H9 (cell line): ENCODE results near the gene TFAP2A. TPM values are rescaled to one million over a fixed set of nuclear protein-coding genes. Genes with fewer than 3 reads are reported as not detected.

Experiments
- DNase-seq: peaks from one replicate; pipeline ENCODE4 v3.0.0-alpha.2; 2017
- H2AFZ ChIP-seq: one replicate; pipeline ENCODE4 v1.6.1; 2013; ENCODE audit warnings: mild to moderate bottlenecking, low read length, control low read depth, moderate library complexity
- H2AK5ac ChIP-seq: 2 replicates; pipeline ENCODE4 v1.6.1; 2013; ENCODE audit warnings: low read length, control low read depth, mixed read lengths; ENCODE audit not compliant: insufficient read length
- H2BK120ac ChIP-seq: one replicate; pipeline ENCODE4 v1.6.1; 2013; ENCODE audit warnings: low read depth, mild to moderate bottlenecking, low read length, control low read depth, inconsistent platforms; ENCODE audit not compliant: poor library complexity, severe bottlenecking
- H2BK12ac ChIP-seq: 2 replicates; pipeline ENCODE4 v1.6.1; 2013; ENCODE audit warnings: low read length, control low read depth, mixed read lengths, low read depth; ENCODE audit not compliant: insufficient read length
- H2BK15ac ChIP-seq: 2 replicates; pipeline ENCODE4 v1.6.1; 2013; ENCODE audit warnings: low read depth, low read length, control low read depth
- H2BK20ac ChIP-seq: one replicate; pipeline ENCODE4 v1.6.1; 2013; ENCODE audit warnings: low read depth, mild to moderate bottlenecking, low read length, control low read depth, inconsistent platforms; ENCODE audit not compliant: poor library complexity, severe bottlenecking
- H2BK5ac ChIP-seq: 2 replicates; pipeline ENCODE4 v1.6.1; 2013; ENCODE audit warnings: low read length, control low read depth, mixed read lengths; ENCODE audit not compliant: insufficient read length
- H3K14ac ChIP-seq: 2 replicates; pipeline ENCODE4 v1.6.1; 2013; ENCODE audit warnings: low read length, control low read depth; ENCODE audit not compliant: insufficient read depth
- H3K18ac ChIP-seq: 2 replicates; pipeline ENCODE4 v1.6.1; 2013; ENCODE audit warnings: low read depth, mild to moderate bottlenecking, mixed read lengths, low read length, control low read depth; ENCODE audit not compliant: insufficient read length
- H3K23ac ChIP-seq: 2 replicates; pipeline ENCODE4 v1.6.1; 2013; ENCODE audit warnings: low read length, control low read depth, mixed read lengths, low read depth; ENCODE audit not compliant: insufficient read length
- H3K23me2 ChIP-seq: 2 replicates; pipeline ENCODE4 v1.6.1; 2013; ENCODE audit warnings: low read depth, mild to moderate bottlenecking, mixed read lengths, low read length, control low read depth; ENCODE audit not compliant: insufficient read length, poor library complexity, severe bottlenecking
- H3K27ac ChIP-seq: 2 replicates; pipeline ENCODE4 v1.5.1; 2013; ENCODE audit warnings: low read length, control low read depth, mixed read lengths, low read depth; ENCODE audit not compliant: insufficient read length
- H3K27me3 ChIP-seq: 2 replicates; pipeline ENCODE4 v1.6.1; 2013; ENCODE audit warnings: low read length, control low read depth, inconsistent platforms; ENCODE audit not compliant: insufficient read depth
- H3K4ac ChIP-seq: 2 replicates; pipeline ENCODE4 v1.6.1; 2013; ENCODE audit warnings: low read depth, mild to moderate bottlenecking, control low read depth, inconsistent platforms, low read length, moderate library complexity
- H3K4me1 ChIP-seq: 2 replicates; pipeline ENCODE4 v1.6.1; 2013; ENCODE audit warnings: low read length, control low read depth, inconsistent platforms; ENCODE audit not compliant: insufficient read depth
- H3K4me2 ChIP-seq: 2 replicates; pipeline ENCODE4 v1.6.1; 2013; ENCODE audit warnings: low read length, control low read depth, mixed read lengths; ENCODE audit not compliant: insufficient read length, insufficient read depth
- H3K56ac ChIP-seq: 2 replicates; pipeline ENCODE4 v1.6.1; 2013; ENCODE audit warnings: low read depth, mild to moderate bottlenecking, mixed read lengths, low read length, control low read depth; ENCODE audit not compliant: insufficient read length
- H3K79me1 ChIP-seq: 2 replicates; pipeline ENCODE4 v1.6.1; 2013; ENCODE audit warnings: low read depth, mild to moderate bottlenecking, moderate library complexity, low read length, control low read depth, inconsistent platforms; ENCODE audit not compliant: insufficient read depth, poor library complexity, severe bottlenecking
- H3K79me2 ChIP-seq: 2 replicates; pipeline ENCODE4 v1.6.1; 2013; ENCODE audit warnings: low read length, control low read depth, inconsistent platforms; ENCODE audit not compliant: insufficient read depth
- H3K9ac ChIP-seq: 2 replicates; pipeline ENCODE4 v1.6.1; 2013; ENCODE audit warnings: low read length, control low read depth, mixed read lengths; ENCODE audit not compliant: insufficient read length; ENCODE audit errors: extremely low read depth
- H3K9me3 ChIP-seq: one replicate; pipeline ENCODE4 v1.6.1; 2013; ENCODE audit warnings: low read depth, low read length, inconsistent platforms; ENCODE audit not compliant: control insufficient read depth
- H3T11ph ChIP-seq: one replicate; pipeline ENCODE4 v1.6.1; 2013; ENCODE audit warnings: mild to moderate bottlenecking, low read length, control low read depth, inconsistent platforms
- H4K20me1 ChIP-seq: one replicate; pipeline ENCODE4 v1.6.1; 2013; ENCODE audit not compliant: control insufficient read depth, insufficient read length, insufficient read depth
- H4K5ac ChIP-seq: 2 replicates; pipeline ENCODE4 v1.6.1; 2013; ENCODE audit warnings: low read depth, mild to moderate bottlenecking, mixed read lengths, low read length, control low read depth; ENCODE audit not compliant: insufficient read length
- H4K8ac ChIP-seq: replicated peaks from 2 replicates; pipeline ENCODE4 v1.6.1; 2013; ENCODE audit warnings: low read length, control low read depth, mixed read lengths, low read depth; ENCODE audit not compliant: insufficient read length
- H4K91ac ChIP-seq: 2 replicates; pipeline ENCODE4 v1.6.1; 2013; ENCODE audit warnings: low read depth, mild to moderate bottlenecking, moderate library complexity, mixed read lengths, low read length, control low read depth; ENCODE audit not compliant: insufficient read length
- H3K27ac Mint-ChIP-seq, 3 experiments: 2 replicates in 2 of 3; 3 replicates in 1 of 3; pipeline ENCODE4 v1.8.0; 2020 to 2021; ENCODE audit warnings: mixed read lengths in 3 of 3, mild to moderate bottlenecking in 1 of 3, moderate library complexity in 1 of 3
- H3K27me3 Mint-ChIP-seq: 2 replicates; pipeline ENCODE4 v1.8.0; 2021; ENCODE audit warnings: low read depth, mild to moderate bottlenecking, moderate library complexity, mixed read lengths
- H3K36me3 Mint-ChIP-seq, 3 experiments: 2 replicates in 2 of 3; 3 replicates in 1 of 3; pipeline ENCODE4 v1.8.0; 2020 to 2021; ENCODE audit warnings: low read depth in 3 of 3, mixed read lengths in 3 of 3; ENCODE audit not compliant: insufficient read depth in 1 of 3
- H3K4me1 Mint-ChIP-seq, 2 experiments: 2 replicates each; pipeline ENCODE4 v1.8.0; 2020; ENCODE audit warnings: mixed read lengths in 2 of 2
- H3K4me3 Mint-ChIP-seq, 2 experiments: 2 replicates in 1 of 2; 3 replicates in 1 of 2; pipeline ENCODE4 v1.8.0; 2020 to 2021; ENCODE audit warnings: mild to moderate bottlenecking in 2 of 2, mixed read lengths in 2 of 2, moderate library complexity in 1 of 2
- H3K9me3 Mint-ChIP-seq, 2 experiments: 2 replicates in 1 of 2; 3 replicates in 1 of 2; pipeline ENCODE4 v1.8.0; 2020; ENCODE audit warnings: mild to moderate bottlenecking in 2 of 2, mixed read lengths in 2 of 2, moderate library complexity in 1 of 2
- WGBS: extraction: QIAGEN DNeasy Blood & Tissue Kit; methylation state at CpG from one replicate; pipeline ENCODE4 v1.1.7; 2013; ENCODE audit warnings: missing lambda C conversion rate, low lambda C conversion rate, mixed read lengths; ENCODE audit not compliant: insufficient read length; ENCODE audit errors: extremely low coverage; 5-methylcytosine and 5-hydroxymethylcytosine counted together
- total RNA-seq: library from RNA; stranded (reverse); gene quantifications from 2 replicates; pipeline ENCODE4 v1.2.1, GENCODE V29; 2021
- TF ChIP-seq, protein P1 (sequence below): fragments of 200-600 bp; sonication (generic); conservative IDR thresholded peaks from 3 replicates; pipeline ENCODE4 v1.8.0; 2021; ENCODE audit warnings: antibody characterized with exemption, mild to moderate bottlenecking

Gene TFAP2A
- total RNA-seq, 1 experiment from 2014 or later: 2.6 TPM

DNA sequence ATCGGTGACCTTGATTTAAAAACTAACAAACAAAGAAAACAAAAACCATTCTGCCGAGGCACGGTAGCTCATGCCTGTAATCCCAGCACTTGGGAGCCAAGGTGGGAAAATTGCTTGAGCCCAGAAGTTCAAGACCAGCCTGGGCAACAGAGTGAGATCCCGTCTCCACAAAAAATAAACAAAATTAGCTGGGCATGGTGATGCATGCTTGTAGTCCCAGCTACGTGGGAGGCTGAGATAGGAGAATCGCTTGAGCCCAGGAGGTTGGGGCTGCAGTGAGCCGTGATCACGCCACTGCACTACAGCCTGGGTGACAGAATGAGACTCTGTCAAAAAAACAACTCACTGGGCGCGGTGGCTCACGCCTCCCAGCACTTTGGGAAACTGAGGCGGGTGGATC is 48.2 kb upstream of the TFAP2A start:
- H3K27ac Mint-ChIP-seq: no peak overlapping the region; a peak in 1 of 7 replicates
- no CpG with 5 or more reads among the region's 12 CpGs for WGBS

More for the DNA sequence above, 48.2 kb upstream of the TFAP2A start:
- Histone ChIP-seq H3K4me2 (no peak overlapping the region), H4K8ac (no peak overlapping the region), H3K4ac (no peak overlapping the region), H3K18ac (no peak overlapping the region), H3K23me2 (no peaks in the 10 kb centered on the region), H3K23ac (no peak overlapping the region), H3K9ac (no peak overlapping the region), H3K14ac (no peak overlapping the region), H2BK20ac (no peak overlapping the region), H4K91ac (no peak overlapping the region), H3K9me3 (no peaks in the 10 kb centered on the region), H2BK15ac (no peak overlapping the region), H3K4me1 (peaks cover 2% of the 10 kb centered on the region; the same call in 1 of the 2 replicates), H2AFZ (no peak overlapping the region), H2BK12ac (no peak overlapping the region), H3T11ph (no peak overlapping the region), H3K79me1 (no peaks in the 10 kb centered on the region), H3K27me3 (no peaks in the 10 kb centered on the region), H3K27ac (no peak overlapping the region), H4K20me1 (no peaks in the 10 kb centered on the region), H4K5ac (no peak overlapping the region), H2BK5ac (no peak overlapping the region), H3K79me2 (no peaks in the 10 kb centered on the region), H2AK5ac (no peak overlapping the region), H3K56ac (no peak overlapping the region), H2BK120ac (no peak overlapping the region)
- TF ChIP-seq, protein P1, sequence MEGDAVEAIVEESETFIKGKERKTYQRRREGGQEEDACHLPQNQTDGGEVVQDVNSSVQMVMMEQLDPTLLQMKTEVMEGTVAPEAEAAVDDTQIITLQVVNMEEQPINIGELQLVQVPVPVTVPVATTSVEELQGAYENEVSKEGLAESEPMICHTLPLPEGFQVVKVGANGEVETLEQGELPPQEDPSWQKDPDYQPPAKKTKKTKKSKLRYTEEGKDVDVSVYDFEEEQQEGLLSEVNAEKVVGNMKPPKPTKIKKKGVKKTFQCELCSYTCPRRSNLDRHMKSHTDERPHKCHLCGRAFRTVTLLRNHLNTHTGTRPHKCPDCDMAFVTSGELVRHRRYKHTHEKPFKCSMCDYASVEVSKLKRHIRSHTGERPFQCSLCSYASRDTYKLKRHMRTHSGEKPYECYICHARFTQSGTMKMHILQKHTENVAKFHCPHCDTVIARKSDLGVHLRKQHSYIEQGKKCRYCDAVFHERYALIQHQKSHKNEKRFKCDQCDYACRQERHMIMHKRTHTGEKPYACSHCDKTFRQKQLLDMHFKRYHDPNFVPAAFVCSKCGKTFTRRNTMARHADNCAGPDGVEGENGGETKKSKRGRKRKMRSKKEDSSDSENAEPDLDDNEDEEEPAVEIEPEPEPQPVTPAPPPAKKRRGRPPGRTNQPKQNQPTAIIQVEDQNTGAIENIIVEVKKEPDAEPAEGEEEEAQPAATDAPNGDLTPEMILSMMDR: no peak
- Mint-ChIP-seq H3K9me3 (no peaks in the 10 kb centered on the region), H3K4me3 (no peak overlapping the region), H3K27me3 (peaks cover 14% of the 10 kb centered on the region), H3K36me3 (no peaks in the 10 kb centered on the region), H3K4me1 (peaks cover 9 to 20% of the 10 kb centered on the region in 2 experiments)
- DNase-seq: no peak
